CD8-positive, alpha-beta memory T cell (primary cell): ENCODE data around the gene CORO1C. TPM values are rescaled to one million over a fixed set of nuclear protein-coding genes. Genes with fewer than 3 reads are reported as not detected.

Experiments used
- CTCF ChIA-PET: fragments of 350-600 bp; sonication (Branson Sonifier 250); formaldehyde crosslinking; loops from one replicate; lab custom pipeline; 2021; ENCODE audit warnings: antibody characterized with exemption; lab: Charles Lee
- POLR2A ChIA-PET: fragments of 350-600 bp; sonication (Branson Sonifier 250); formaldehyde crosslinking; loops from one replicate; lab custom pipeline; 2021; ENCODE audit warnings: antibody characterized with exemption; lab: Charles Lee
- DNase-seq, 5 donors: peaks; one replicate each; pipeline versions ENCODE4 v3.0.0 to v3.0.0-alpha.2; 2020 to 2022; ENCODE audit warnings: mixed read lengths in 1 of 5
- H3K27ac ChIP-seq: one replicate; pipeline ENCODE4 v1.7.0; 2013; ENCODE audit warnings: low read depth, mild to moderate bottlenecking, low read length, moderate library complexity
- H3K27me3 ChIP-seq: 2 replicates; pipeline ENCODE4 v1.7.0; 2013; ENCODE audit warnings: low read length, mild to moderate bottlenecking; ENCODE audit not compliant: insufficient read depth, poor library complexity, severe bottlenecking
- H3K36me3 ChIP-seq: 2 replicates; pipeline ENCODE4 v1.7.0; 2013; ENCODE audit warnings: mild to moderate bottlenecking, low read length, moderate library complexity; ENCODE audit not compliant: insufficient read depth
- H3K4me1 ChIP-seq: 2 replicates; pipeline ENCODE4 v1.7.0; 2013; ENCODE audit warnings: mild to moderate bottlenecking, low read length, moderate library complexity; ENCODE audit not compliant: insufficient read depth
- H3K4me3 ChIP-seq: 2 replicates; pipeline ENCODE4 v1.7.0; 2013; ENCODE audit warnings: mild to moderate bottlenecking, low read length
- H3K9me3 ChIP-seq: 2 replicates; pipeline ENCODE4 v1.7.0; 2013; ENCODE audit warnings: mild to moderate bottlenecking, low read length
- H3K27ac Mint-ChIP-seq, 8 donors: one replicate each; pipeline ENCODE4 v1.8.0; 2020 to 2021; ENCODE audit warnings: mixed read lengths in 8 of 8, mild to moderate bottlenecking in 6 of 8, inconsistent platforms in 3 of 8, moderate library complexity in 3 of 8
- H3K27me3 Mint-ChIP-seq, 2 donors: one replicate each; pipeline ENCODE4 v1.8.0; 2020 to 2021; ENCODE audit warnings: mixed read lengths in 2 of 2, mild to moderate bottlenecking in 1 of 2, moderate library complexity in 1 of 2
- H3K36me3 Mint-ChIP-seq, 3 donors: one replicate each; pipeline ENCODE4 v1.8.0; 2020 to 2021; ENCODE audit warnings: mixed read lengths in 3 of 3, inconsistent platforms in 1 of 3, mild to moderate bottlenecking in 1 of 3
- H3K4me1 Mint-ChIP-seq, 3 donors: one replicate each; pipeline ENCODE4 v1.8.0; 2020 to 2021; ENCODE audit warnings: mixed read lengths in 3 of 3, inconsistent platforms in 1 of 3, mild to moderate bottlenecking in 1 of 3
- H3K4me3 Mint-ChIP-seq, 7 donors: one replicate each; pipeline ENCODE4 v1.8.0; 2020 to 2021; ENCODE audit warnings: mixed read lengths in 7 of 7, mild to moderate bottlenecking in 6 of 7, moderate library complexity in 4 of 7, inconsistent platforms in 2 of 7
- H3K9me3 Mint-ChIP-seq, 5 donors: one replicate each; pipeline ENCODE4 v1.8.0; 2020 to 2022; ENCODE audit warnings: mixed read lengths in 5 of 5, mild to moderate bottlenecking in 3 of 5, moderate library complexity in 2 of 5, inconsistent platforms in 1 of 5
- polyA plus RNA-seq: library from polyadenylated mRNA; unstranded; fragments of 300-500 nt; fragmentation: Illumina TruSeq; gene quantifications from one replicate; pipeline ENCODE4 v1.2.3, GENCODE V29; 2021
- total RNA-seq, 2 experiments: library from RNA; stranded (reverse); gene quantifications; one replicate each; pipeline ENCODE4 v1.2.3, GENCODE V29; 2021

The CORO1C gene
- total and polyA plus RNA-seq, 3 experiments from 2014 or later, result 10.5 to 49.1 (median 45.8) TPM

GRCh38 chr12:108607981-108608600 lies 123.2 kb downstream of the CORO1C start:
- POLR2A ChIA-PET, result interaction anchor here (0.7 kb wide), 1 partner anchor 8 kb away, joined by 3 read pairs; no protein-coding TSS in a partner anchor
- CTCF ChIA-PET, result interaction anchor here (1.1 to 5.6 kb wide), 2 partner anchors 10 to 44 kb away, joined by 4 to 28 read pairs; no protein-coding TSS in a partner anchor
- H3K4me3 Mint-ChIP-seq, result no peak overlapping the region

GRCh38 chr12:108606492-108606891 lies 124.8 kb downstream of the CORO1C start:
- Mint-ChIP-seq H3K27me3 (peaks cover 0 to 3% of the 10 kb centered on the region in 2 donors), H3K27ac (no peak overlapping the region), H3K4me1 (peaks cover 0 to 2% (median 0%) of the 10 kb centered on the region in 3 donors), H3K4me3 (no peak overlapping the region), H3K36me3 (no peaks in the 10 kb centered on the region), H3K9me3 (no peaks in the 10 kb centered on the region)
- Histone ChIP-seq H3K4me1 (no peaks in the 10 kb centered on the region), H3K36me3 (no peaks in the 10 kb centered on the region), H3K27ac (no peak overlapping the region), H3K27me3 (no peaks in the 10 kb centered on the region), H3K4me3 (no peak overlapping the region), H3K9me3 (no peaks in the 10 kb centered on the region)
- POLR2A ChIA-PET, result no interaction called here
- no peak for DNase-seq
- CTCF ChIA-PET, result interaction anchor here (5.6 kb wide), 1 partner anchor 12 kb away, joined by 28 read pairs; no protein-coding TSS in a partner anchor

More at GRCh38 chr12:108607981-108608600, 123.2 kb downstream of the CORO1C start:
- Mint-ChIP-seq H3K27me3 (peaks cover 0 to 3% of the 10 kb centered on the region in 2 donors), H3K27ac (peak overlapping the region in 1 of 8 donors; percentile 17), H3K4me1 (peaks cover 8 to 11% (median 8%) of the 10 kb centered on the region in 3 donors), H3K9me3 (no peaks in the 10 kb centered on the region), H3K36me3 (no peaks in the 10 kb centered on the region)
- Histone ChIP-seq H3K27me3 (no peaks in the 10 kb centered on the region), H3K27ac (no peak overlapping the region), H3K4me1 (no peaks in the 10 kb centered on the region), H3K36me3 (no peaks in the 10 kb centered on the region), H3K4me3 (no peak overlapping the region), H3K9me3 (no peaks in the 10 kb centered on the region)
- DNase-seq, result no peak

GRCh38 chr12:108605690-108606406 lies 125.5 kb downstream of the CORO1C start:
- Mint-ChIP-seq H3K4me3 (no peak overlapping the region), H3K36me3 (no peaks in the 10 kb centered on the region), H3K27ac (peak overlapping the region in 5 of 8 donors; percentile 11 to 85 (median 29)), H3K27me3 (peaks cover 0 to 3% of the 10 kb centered on the region in 2 donors), H3K9me3 (no peaks in the 10 kb centered on the region), H3K4me1 (no peaks in the 10 kb centered on the region)
- ChIA-PET CTCF (interaction anchor here (5.6 kb wide), 1 partner anchor 12 kb away, joined by 28 read pairs; no protein-coding TSS in a partner anchor), POLR2A (no interaction called here)
- DNase-seq, result no peak
- no peaks in the 10 kb centered on the region for H3K27me3 ChIP-seq
- peak overlapping the region; percentile 18 for H3K27ac ChIP-seq
- no peak overlapping the region for H3K4me3 ChIP-seq
- H3K36me3 ChIP-seq, result no peaks in the 10 kb centered on the region
- H3K4me1 ChIP-seq, result no peaks in the 10 kb centered on the region
- H3K9me3 ChIP-seq, result no peaks in the 10 kb centered on the region

- H3K27ac ChIP-seq, result no peak overlapping the region
- CTCF ChIA-PET, result interaction anchor here (0.7 to 5.6 kb wide), 4 partner anchors 13 to 199 kb away, joined by 3 to 28 read pairs (median 4); no protein-coding TSS in a partner anchor
- no peaks in the 10 kb centered on the region for H3K36me3 Mint-ChIP-seq
- no peak overlapping the region for H3K4me3 Mint-ChIP-seq
- no peaks in the 10 kb centered on the region for H3K9me3 Mint-ChIP-seq
- H3K36me3 ChIP-seq, result no peaks in the 10 kb centered on the region
- H3K27me3 Mint-ChIP-seq, result peaks cover 0 to 3% of the 10 kb centered on the region in 2 donors
- no peaks in the 10 kb centered on the region for H3K4me1 ChIP-seq
- H3K9me3 ChIP-seq, result no peaks in the 10 kb centered on the region
- DNase-seq, result no peak
- no peaks in the 10 kb centered on the region for H3K27me3 ChIP-seq
- POLR2A ChIA-PET, result no interaction called here
- H3K27ac Mint-ChIP-seq, result peak overlapping the region in 5 of 8 donors; percentile 11 to 85 (median 29)
- no peak overlapping the region for H3K4me3 ChIP-seq
- no peaks in the 10 kb centered on the region for H3K4me1 Mint-ChIP-seq
These were observed 126.2 kb downstream of the CORO1C start for GRCh38 chr12:108605000-108605689.

GRCh38 chr12:108604208-108604941 lies 126.9 kb downstream of the CORO1C start:
- Mint-ChIP-seq H3K27ac (no peak overlapping the region), H3K36me3 (no peaks in the 10 kb centered on the region), H3K4me3 (no peak overlapping the region), H3K4me1 (no peaks in the 10 kb centered on the region), H3K9me3 (no peaks in the 10 kb centered on the region), H3K27me3 (peaks cover 0 to 3% of the 10 kb centered on the region in 2 donors)
- POLR2A ChIA-PET, result no interaction called here
- H3K27ac ChIP-seq, result no peak overlapping the region
- H3K36me3 ChIP-seq, result no peaks in the 10 kb centered on the region
- no peaks in the 10 kb centered on the region for H3K4me1 ChIP-seq
- H3K4me3 ChIP-seq, result no peak overlapping the region
- CTCF ChIA-PET, result interaction anchor here (0.7 to 1.8 kb wide), 3 partner anchors 14 to 200 kb away, joined by 3 to 5 read pairs (median 3); no protein-coding TSS in a partner anchor
- no peak for DNase-seq
- H3K9me3 ChIP-seq, result no peaks in the 10 kb centered on the region
- no peaks in the 10 kb centered on the region for H3K27me3 ChIP-seq

GRCh38 chr12:108603743-108604142 lies 127.6 kb downstream of the CORO1C start:
- DNase-seq, result no peak
- Mint-ChIP-seq H3K4me1 (no peaks in the 10 kb centered on the region), H3K27me3 (peaks cover 0 to 3% of the 10 kb centered on the region in 2 donors), H3K9me3 (no peaks in the 10 kb centered on the region), H3K27ac (peak overlapping the region in 1 of 8 donors; percentile 81), H3K36me3 (no peaks in the 10 kb centered on the region), H3K4me3 (no peak overlapping the region)
- Histone ChIP-seq H3K9me3 (no peaks in the 10 kb centered on the region), H3K27me3 (no peaks in the 10 kb centered on the region), H3K36me3 (no peaks in the 10 kb centered on the region), H3K4me3 (no peak overlapping the region), H3K27ac (no peak overlapping the region), H3K4me1 (no peaks in the 10 kb centered on the region)
- CTCF ChIA-PET, result interaction anchor here (1.7 to 1.8 kb wide), 2 partner anchors 199 to 200 kb away, joined by 3 to 5 read pairs; no protein-coding TSS in a partner anchor
- POLR2A ChIA-PET, result no interaction called here

GRCh38 chr12:108602976-108603704 lies 128.2 kb downstream of the CORO1C start:
- Mint-ChIP-seq H3K9me3 (no peaks in the 10 kb centered on the region), H3K36me3 (no peaks in the 10 kb centered on the region), H3K4me3 (no peak overlapping the region), H3K27ac (peak overlapping the region in 1 of 8 donors; percentile 81), H3K4me1 (no peaks in the 10 kb centered on the region), H3K27me3 (peaks cover 0 to 3% of the 10 kb centered on the region in 2 donors)
- no peak for DNase-seq
- no peaks in the 10 kb centered on the region for H3K4me1 ChIP-seq
- no peaks in the 10 kb centered on the region for H3K36me3 ChIP-seq
- H3K9me3 ChIP-seq, result no peaks in the 10 kb centered on the region
- ChIA-PET POLR2A (no interaction called here), CTCF (no interaction called here)
- H3K27ac ChIP-seq, result no peak overlapping the region
- H3K4me3 ChIP-seq, result no peak overlapping the region
- no peaks in the 10 kb centered on the region for H3K27me3 ChIP-seq
